NT2/D1 (cell line): ENCODE results near the gene KRTAP10-2.

Source experiments
- SUZ12 ChIP-seq: IDR thresholded peaks from 2 replicates; pipeline ENCODE4 v1.6.1; 2011; ENCODE audit not compliant: insufficient read length, insufficient read depth; ENCODE audit errors: extremely low read depth
- YY1 ChIP-seq: IDR thresholded peaks from 2 replicates; pipeline ENCODE4 v1.6.1; 2011; ENCODE audit not compliant: insufficient read length, insufficient read depth
- ZNF274 ChIP-seq: IDR thresholded peaks from 2 replicates; pipeline ENCODE4 v1.6.1; 2011; ENCODE audit warnings: mild to moderate bottlenecking, low read depth, low read length

DNA sequence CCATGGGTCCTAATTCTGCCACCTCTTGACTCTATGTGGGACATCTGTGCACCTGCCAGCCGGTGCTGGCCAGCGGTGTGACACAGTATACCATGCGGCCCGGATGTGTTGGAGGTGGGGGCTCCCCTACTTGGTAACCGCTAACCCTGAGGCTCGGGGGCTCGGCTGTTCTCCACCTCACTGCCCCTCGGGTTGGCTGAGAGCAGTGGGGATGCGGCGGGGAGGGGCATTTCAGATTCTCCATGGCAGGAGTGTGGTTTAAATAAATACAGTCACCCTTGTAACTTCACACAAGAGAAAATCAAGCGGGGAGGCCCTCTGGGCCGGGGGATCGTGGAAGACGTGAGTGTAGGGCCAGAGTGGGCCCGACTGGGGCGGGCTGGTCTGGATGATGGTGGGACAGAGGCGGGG, 22.3 kb downstream of the KRTAP10-2 start:
- TF ChIP-seq ZNF274 (no peak), YY1 (no peak), SUZ12 (no peak)
